Activated CD4-positive, alpha-beta T cell treated with anti-CD3 and anti-CD28 coated beads, Interleukin-2, Interleukin-4, amounts not matched to agents 100 ng/mL and 50 ng/mL, durations not matched to agents 16 hours and 8 hours (primary cell): ENCODE results near the gene DHX57.
A peak's percentile ranks its signal among the peaks of the same experiment; 100 is the strongest.

Experiments used
- DNase-seq: peaks from one replicate; pipeline ENCODE4 v3.0.0-alpha.2; 2020; ENCODE audit warnings: low spot score

Gene DHX57

GRCh38 chr2:38875576-38876367, at the start of gene DHX57, which contains the start of gene MORN2:
Gene DHX57, minus strand, starts transcription at chr2:38875934. Its CDS starts 7,529 bp downstream, at chr2:38868405.
Gene MORN2, plus strand, starts transcription at chr2:38875976.
- DNase-seq: peak; percentile 87

GRCh38 chr2:38922902-38923301, 47.2 kb upstream of the DHX57 start:
- no peak for DNase-seq

DNA sequence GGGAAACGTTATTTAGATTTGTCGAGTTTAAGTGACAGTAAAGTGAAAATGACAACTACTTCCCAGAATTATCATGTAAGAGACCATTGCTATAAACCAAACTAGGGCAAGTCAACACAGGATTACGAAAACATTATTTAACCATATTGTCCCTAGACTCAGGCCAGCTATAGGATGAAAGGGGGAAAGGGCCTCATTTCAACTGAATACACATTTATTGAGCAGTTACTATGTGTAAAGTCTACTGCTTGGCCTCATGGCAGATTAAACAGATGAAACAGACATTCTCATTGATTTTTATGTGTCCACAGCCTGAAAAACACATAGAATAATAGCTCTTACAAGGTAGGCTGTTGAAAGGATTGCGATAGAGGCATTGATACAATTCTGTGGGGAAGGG, 46.7 kb upstream of the DHX57 start:
- DNase-seq: no peak

DNA sequence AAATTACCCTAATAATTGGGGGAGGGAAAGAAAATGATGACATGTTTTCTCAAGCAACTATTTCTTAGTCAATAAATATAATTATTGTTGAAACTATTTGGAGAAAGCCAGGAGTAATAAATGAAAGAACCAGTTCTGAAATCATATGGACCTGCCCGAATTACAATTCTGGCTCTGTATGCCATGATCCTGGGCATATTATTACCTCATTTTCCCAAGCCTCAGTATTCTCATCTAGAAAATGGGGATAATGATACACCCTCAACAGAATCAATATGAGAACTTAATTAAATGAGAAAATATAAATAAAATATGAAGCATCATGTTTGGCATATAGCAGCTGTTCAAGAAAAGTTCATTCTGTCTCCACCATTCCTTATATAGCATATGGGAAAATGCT, 36.9 kb upstream of the DHX57 start:
- DNase-seq: no peak

GRCh38 chr2:38911191-38911590, 35.5 kb upstream of the DHX57 start:
- no peak for DNase-seq

DNA sequence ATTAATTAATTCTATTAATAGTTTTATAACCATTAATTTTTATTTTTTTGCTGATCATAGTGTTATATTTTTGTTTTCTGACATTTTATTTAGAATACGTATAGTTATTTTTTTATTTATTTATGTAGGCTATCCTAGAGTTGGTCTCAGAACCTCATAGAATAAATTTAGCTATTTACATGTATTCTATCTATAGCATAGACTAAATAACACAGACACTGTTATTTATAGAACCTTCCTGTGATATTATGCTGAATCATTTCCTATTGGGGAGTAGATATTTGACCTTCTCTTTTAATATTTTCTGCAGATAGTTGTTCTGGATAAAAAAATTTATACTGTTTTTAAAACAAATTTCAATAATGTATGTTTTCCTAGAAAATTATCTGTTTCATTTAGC, 34.1 kb upstream of the DHX57 start:
- DNase-seq: no peak

GRCh38 chr2:38907743-38908562, 32.2 kb upstream of the DHX57 start:
- peak; percentile 83 for DNase-seq

- DNase-seq: no peak
Observed at GRCh38 chr2:38907242-38907641, 31.5 kb upstream of the DHX57 start.

GRCh38 chr2:38905251-38905650, 29.5 kb upstream of the DHX57 start:
- no peak for DNase-seq

DNA sequence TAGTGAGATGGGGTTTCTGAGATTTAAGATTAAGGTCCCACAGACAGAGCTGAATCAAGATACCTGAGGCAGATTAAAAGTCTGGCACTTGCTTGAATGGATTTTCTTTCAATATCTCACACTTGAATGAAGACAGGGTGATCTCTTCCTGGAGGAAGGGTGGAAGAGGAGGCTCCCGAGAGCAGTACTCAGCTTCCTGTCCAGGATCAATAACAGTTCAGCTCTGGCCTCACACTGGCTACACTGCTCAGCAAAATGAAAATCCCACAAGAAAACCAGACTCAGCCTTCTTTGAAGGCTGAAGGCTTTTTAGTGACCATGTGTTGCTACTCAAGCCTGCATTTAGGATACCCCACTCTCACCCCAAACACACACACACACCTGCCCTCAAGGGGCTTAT, 25.0 kb upstream of the DHX57 start:
- DNase-seq: no peak

DNA sequence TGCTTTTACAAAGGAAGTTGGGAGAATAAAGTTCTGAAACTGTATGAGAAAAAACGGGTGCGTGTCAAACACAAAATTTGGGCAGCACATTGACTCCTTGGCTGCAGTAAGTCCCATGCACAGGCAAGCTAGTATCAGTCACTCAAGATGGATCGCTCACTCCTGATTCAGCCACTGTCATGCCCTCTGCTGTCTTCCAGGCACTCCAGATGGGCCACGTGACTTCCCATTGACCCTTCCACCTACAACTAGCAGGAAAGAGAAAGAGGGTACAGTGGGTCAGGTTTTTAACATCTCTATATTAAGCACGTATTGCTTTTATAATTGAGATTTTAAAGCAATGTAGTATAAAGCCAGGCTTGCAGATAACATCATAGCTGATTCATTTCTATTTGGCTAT, 22.5 kb upstream of the DHX57 start:
- no peak for DNase-seq

GRCh38 chr2:38892819-38893218, 17.1 kb upstream of the DHX57 start:
- no peak for DNase-seq

GRCh38 chr2:38889575-38889974, 13.8 kb upstream of the DHX57 start, which contains the start of gene ARHGEF33:
Gene ARHGEF33, plus strand, starts transcription at chr2:38889875. Its CDS starts 29,573 bp downstream, at chr2:38919448.
- no peak for DNase-seq

- DNase-seq: no peak
Observed at GRCh38 chr2:38889045-38889444, 13.3 kb upstream of the DHX57 start.

DNA sequence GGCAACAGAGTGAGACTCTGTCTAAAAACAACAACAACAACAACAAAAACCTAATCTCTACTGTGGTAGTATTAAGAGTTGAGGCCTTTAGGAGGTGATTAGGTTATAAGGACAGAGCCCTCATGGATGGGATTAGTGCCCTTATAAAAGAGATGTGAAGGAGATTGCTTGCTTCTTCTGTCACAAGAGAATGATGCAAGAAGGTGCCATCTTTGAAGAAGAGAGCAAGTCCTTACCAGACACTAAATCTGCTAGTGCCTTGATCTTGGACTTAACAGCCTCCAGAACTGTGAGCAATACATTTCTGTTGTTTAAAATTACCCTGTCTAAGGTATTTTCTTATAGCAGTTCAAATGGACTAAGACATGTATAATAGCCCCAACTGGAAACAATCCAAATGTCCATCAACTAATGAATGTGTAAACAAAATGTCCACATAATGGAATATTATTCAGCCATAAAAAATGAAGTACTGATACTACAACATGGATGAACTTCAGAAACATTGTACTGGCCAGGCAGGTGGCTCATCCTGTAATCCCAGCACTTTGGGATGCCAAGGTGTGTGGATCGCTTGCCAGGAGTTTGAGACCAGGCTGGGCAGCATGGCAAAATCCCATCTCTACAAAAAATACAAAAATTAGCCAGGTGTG, 12.3 kb upstream of the DHX57 start:
- DNase-seq: no peak

- no peak for DNase-seq
Observed at GRCh38 chr2:38887347-38887746, 11.6 kb upstream of the DHX57 start.

DNA sequence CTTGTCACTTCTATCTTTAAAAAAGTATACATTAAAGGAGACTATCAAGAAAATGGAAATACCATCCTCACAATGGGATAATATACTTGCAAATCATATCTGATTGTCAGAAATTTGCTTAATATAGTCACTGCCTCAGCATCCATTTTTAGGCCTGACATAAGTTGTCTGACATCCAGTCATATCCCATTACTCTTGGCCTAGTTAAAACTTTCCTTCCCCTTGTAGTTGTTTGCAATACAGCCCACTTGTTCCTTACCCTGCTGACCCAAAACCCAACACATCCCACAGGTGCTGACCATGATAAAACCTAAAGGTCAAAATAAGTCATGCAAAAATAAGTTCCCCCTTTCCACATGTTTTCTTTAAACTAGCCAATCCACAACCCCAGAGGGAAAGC, 10.3 kb upstream of the DHX57 start:
- DNase-seq: no peak

DNA sequence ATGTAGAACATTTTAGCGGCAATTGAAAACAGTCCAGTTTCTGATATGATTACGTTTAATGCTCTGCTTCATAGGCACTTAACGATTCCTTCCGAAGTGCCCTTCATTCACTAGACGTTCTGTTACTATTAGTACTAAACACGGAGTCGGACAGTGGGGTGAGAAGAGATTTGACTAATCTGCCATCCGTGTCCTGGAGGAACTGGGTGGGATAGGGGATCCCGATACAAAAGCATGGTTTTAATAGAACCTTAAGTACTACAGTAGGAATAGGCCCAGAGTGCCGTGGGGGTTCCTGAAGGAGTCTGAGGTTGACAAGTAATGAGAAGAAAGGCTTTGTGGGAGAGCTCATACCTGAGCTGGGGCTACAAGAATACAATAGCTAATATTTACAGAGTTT, 673 bp upstream of the DHX57 start:
- no peak for DNase-seq

DNA sequence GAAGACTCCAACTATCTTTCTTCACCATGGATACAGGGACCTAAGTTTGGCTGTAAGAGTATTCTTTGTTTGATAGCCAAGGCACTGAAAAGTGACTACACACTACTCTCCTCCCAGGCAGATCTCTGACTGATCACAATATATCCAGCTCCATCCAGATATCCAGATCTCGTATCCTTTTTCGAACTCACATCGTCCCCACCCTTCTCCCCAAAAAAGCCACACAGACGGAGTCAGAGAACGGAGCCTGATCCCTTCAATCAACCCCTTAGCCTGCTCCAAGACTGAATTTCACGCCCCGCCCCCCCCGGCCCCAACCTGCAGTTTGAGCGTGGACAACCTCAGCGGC, 533 bp downstream of the DHX57 start:
- DNase-seq: no peak

DNA sequence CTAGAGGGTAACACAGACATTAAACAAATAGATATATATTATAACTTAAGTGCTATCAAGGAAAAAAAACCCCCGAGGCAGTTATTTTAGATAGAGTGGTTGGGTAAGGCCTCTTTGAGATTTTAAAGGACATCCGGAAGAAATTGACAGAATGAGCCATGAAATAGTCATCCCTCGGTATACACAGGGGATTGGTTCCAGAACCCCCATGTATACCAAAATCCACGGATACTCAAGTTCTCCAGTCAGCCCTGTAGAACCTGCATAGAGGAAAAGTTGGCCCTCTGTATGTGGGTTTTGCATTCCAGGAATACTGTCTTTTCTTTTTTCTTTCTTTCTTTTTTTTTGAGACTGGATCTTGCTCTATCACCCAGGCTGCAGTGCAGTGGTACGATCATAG, 2.0 kb downstream of the DHX57 start:
- no peak for DNase-seq

GRCh38 chr2:38871432-38871831, 4.3 kb downstream of the DHX57 start:
- no peak for DNase-seq

- peak; percentile 35 for DNase-seq
Observed at GRCh38 chr2:38866773-38867443, 8.8 kb downstream of the DHX57 start.
